ENCODE measurements around the gene DAZAP1. TPM values are rescaled to one million over a fixed set of nuclear protein-coding genes. Genes with fewer than 3 reads are reported as not detected.

DAZAP1 gene
- total RNA-seq, 4 donors from 2014 or later, result 34.4 to 77.3 (median 67.7) TPM

GRCh38 chr19:1459479-1459878 lies 52.1 kb downstream of the DAZAP1 start:
- Histone ChIP-seq H3K9me3 (no peaks in the 10 kb centered on the region), H3K27ac (no peak overlapping the region), H3K36me3 (no peaks in the 10 kb centered on the region), H3K27me3 (peaks cover 8% of the 10 kb centered on the region), H3K4me3 (replicated peaks in 1 of 3) (no peak overlapping the region), H3K4me1 (peaks cover 0 to 5% of the 10 kb centered on the region in 2 donors)
- intact Hi-C loops (cut with DNase I), result no loop called here
- 78 to 79% methylated on average over 9 of the region's 9 CpGs for WGBS, 2 donors
- TF ChIP-seq, protein P1, sequence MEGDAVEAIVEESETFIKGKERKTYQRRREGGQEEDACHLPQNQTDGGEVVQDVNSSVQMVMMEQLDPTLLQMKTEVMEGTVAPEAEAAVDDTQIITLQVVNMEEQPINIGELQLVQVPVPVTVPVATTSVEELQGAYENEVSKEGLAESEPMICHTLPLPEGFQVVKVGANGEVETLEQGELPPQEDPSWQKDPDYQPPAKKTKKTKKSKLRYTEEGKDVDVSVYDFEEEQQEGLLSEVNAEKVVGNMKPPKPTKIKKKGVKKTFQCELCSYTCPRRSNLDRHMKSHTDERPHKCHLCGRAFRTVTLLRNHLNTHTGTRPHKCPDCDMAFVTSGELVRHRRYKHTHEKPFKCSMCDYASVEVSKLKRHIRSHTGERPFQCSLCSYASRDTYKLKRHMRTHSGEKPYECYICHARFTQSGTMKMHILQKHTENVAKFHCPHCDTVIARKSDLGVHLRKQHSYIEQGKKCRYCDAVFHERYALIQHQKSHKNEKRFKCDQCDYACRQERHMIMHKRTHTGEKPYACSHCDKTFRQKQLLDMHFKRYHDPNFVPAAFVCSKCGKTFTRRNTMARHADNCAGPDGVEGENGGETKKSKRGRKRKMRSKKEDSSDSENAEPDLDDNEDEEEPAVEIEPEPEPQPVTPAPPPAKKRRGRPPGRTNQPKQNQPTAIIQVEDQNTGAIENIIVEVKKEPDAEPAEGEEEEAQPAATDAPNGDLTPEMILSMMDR (IDR thresholded peaks at IDR 0.05), result no peak
- no peak for TF ChIP-seq POLR2A (IDR thresholded peaks at IDR 0.05)
- no peak for DNase-seq

- WGBS, 2 donors, result 93 to 95% methylated on average over 16 to 23 of the region's 36 CpGs
- Histone ChIP-seq H3K27me3 (peaks cover 5% of the 10 kb centered on the region), H3K27ac (no peak overlapping the region), H3K4me1 (peaks cover 2 to 5% of the 10 kb centered on the region in 2 donors), H3K36me3 (no peaks in the 10 kb centered on the region), H3K4me3 (replicated peaks in 1 of 3) (no peak overlapping the region), H3K9me3 (no peaks in the 10 kb centered on the region)
- no peak for DNase-seq
- TF ChIP-seq, protein P1 (IDR thresholded peaks at IDR 0.05), result no peak
- no peak for TF ChIP-seq POLR2A (IDR thresholded peaks at IDR 0.05)
- intact Hi-C loops (cut with DNase I), result no loop called here
Measured at GRCh38 chr19:1460033-1460995, 52.9 kb downstream of the DAZAP1 start.

GRCh38 chr19:1461862-1462261 lies 54.5 kb downstream of the DAZAP1 start:
- intact Hi-C loops (cut with DNase I), result no loop called here
- peaks cover 12% of the 10 kb centered on the region for H3K27me3 ChIP-seq
- no peaks in the 10 kb centered on the region for H3K36me3 ChIP-seq
- no peak for TF ChIP-seq POLR2A (IDR thresholded peaks at IDR 0.05)
- TF ChIP-seq, protein P1 (IDR thresholded peaks at IDR 0.05), result no peak
- WGBS, 2 donors, result 89 to 91% methylated on average over 8 to 14 of the region's 24 CpGs
- H3K27ac ChIP-seq, result no peak overlapping the region
- H3K4me3 ChIP-seq (replicated peaks in 1 of 3), result no peak overlapping the region
- H3K4me1 ChIP-seq, result peaks cover 4 to 13% of the 10 kb centered on the region in 2 donors
- H3K9me3 ChIP-seq, result no peaks in the 10 kb centered on the region
- no peak for DNase-seq

DNA sequence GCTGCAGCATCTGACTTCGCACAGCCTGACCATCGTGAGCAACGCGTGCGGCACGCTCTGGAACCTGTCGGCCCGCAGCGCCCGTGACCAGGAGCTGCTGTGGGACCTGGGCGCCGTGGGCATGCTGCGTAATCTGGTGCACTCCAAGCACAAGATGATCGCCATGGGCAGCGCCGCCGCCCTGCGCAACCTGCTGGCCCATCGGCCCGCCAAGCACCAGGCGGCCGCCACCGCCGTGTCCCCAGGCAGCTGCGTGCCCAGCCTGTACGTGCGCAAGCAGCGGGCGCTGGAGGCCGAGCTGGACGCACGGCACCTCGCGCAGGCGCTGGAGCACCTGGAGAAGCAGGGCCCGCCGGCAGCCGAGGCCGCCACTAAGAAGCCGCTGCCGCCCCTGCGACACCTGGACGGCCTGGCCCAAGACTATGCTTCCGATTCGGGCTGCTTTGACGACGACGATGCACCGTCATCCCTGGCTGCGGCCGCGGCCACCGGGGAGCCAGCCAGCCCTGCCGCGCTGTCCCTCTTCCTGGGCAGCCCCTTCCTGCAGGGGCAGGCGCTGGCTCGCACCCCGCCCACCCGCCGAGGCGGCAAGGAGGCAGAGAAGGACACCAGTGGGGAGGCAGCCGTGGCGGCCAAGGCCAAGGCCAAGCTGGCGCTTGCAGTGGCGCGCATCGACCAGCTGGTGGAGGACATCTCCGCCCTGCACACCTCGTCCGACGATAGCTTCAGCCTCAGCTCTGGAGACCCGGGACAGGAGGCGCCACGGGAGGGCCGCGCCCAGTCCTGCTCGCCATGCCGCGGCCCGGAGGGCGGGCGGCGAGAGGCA lies 58.0 kb downstream of the DAZAP1 start:
- WGBS, 2 donors, result 55% methylated on average over 13 of the region's 83 CpGs; no CpG with 5 or more reads in 1 of the 2 donors
- H3K27me3 ChIP-seq, result peaks cover 37% of the 10 kb centered on the region
- H3K9me3 ChIP-seq, result no peaks in the 10 kb centered on the region
- H3K4me1 ChIP-seq, result peaks cover 19 to 42% of the 10 kb centered on the region in 2 donors
- H3K36me3 ChIP-seq, result no peaks in the 10 kb centered on the region
- intact Hi-C loops (cut with DNase I), result no loop called here
- H3K27ac ChIP-seq, result no peak overlapping the region
- TF ChIP-seq POLR2A (IDR thresholded peaks at IDR 0.05), result no peak
- TF ChIP-seq, protein P1 (IDR thresholded peaks at IDR 0.05), result peak in 4 of 6 experiments; percentile 11 to 53 (median 30)
- no peak overlapping the region for H3K4me3 ChIP-seq (replicated peaks in 1 of 3)
- peak; percentile 45 to 47 for DNase-seq
